HepG2 (cell line): ENCODE measurements around the gene TRAF3.

Experiments
- ARID5B ChIP-seq: IDR thresholded peaks from 2 replicates; pipeline ENCODE4 v1.4.0; 2020; ENCODE audit warnings: mild to moderate bottlenecking, missing genetic modification reagents
- SMC3 ChIP-seq: IDR thresholded peaks from 2 replicates; pipeline ENCODE4 v1.6.1; 2011; ENCODE audit warnings: low read length, improper control_type of control experiment

DNA sequence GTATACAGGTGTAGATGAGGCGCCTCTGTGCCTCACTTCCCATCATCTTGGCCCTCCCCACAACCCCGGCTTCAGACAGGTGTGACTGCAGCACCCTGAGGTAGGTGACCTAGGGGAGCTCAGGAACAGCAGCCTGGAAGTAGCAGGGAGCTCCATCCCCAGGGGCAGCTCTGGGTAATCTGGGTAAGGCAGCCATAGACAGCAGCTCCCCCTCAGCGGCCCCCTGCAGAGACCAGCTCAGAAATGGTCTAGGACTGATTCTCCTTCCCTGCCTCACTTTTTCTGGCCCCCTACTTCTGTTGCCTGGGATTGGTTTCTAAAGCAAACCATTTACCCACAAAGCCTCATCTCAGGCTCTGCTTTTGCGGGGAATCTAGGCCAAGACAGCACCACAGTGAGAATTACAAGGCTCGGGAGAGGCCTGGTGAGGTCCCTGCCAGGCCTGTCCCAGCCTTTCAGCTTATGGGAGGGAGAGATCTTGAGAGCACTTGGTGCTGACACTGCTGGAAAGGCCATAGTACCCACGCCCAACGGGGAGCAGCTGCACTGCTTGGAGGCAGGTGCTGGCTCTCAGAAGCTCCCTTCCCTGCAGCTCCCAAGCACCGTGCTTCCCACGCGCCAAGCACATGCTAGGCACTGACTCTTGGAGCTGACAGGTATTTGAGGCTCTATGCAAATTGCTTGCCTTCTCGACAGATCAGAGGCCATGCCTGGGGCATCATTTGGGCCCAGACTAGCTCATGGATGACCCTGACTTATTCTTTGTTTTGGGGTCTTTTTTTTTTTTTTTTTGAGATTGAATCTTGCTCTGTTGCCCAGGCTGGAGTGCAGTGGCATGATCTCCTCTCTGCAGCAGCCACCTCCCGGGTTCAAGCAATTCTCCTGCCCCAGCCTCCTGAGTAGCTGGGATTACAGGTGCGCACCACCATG lies 45.1 kb upstream of the TRAF3 start:
- no peak for TF ChIP-seq SMC3
- TF ChIP-seq ARID5B (CRISPR knock-in tag): no peak
